Glutamatergic neuron (in vitro differentiated cells): ENCODE measurements around the gene EGR1. TPM values are rescaled to one million over a fixed set of nuclear protein-coding genes. Genes with fewer than 3 reads are reported as not detected.
"Not testable (repeated sequence)": the region's sequence is repeated elsewhere in the genome, so short reads cannot be mapped to it uniquely, and the experiment has no call there.

ENCODE experiments used
- DNase-seq: peaks from one replicate; pipeline ENCODE4 v3.0.0; 2022
- H3K27ac Mint-ChIP-seq: one replicate; pipeline ENCODE4 v1.8.0; 2020; ENCODE audit warnings: mild to moderate bottlenecking, mixed read lengths, inconsistent platforms; ENCODE audit not compliant: unreplicated experiment
- H3K27me3 Mint-ChIP-seq: one replicate; pipeline ENCODE4 v1.8.0; 2020; ENCODE audit warnings: mild to moderate bottlenecking, moderate library complexity, mixed read lengths, inconsistent platforms; ENCODE audit not compliant: unreplicated experiment
- H3K36me3 Mint-ChIP-seq: one replicate; pipeline ENCODE4 v1.8.0; 2020; ENCODE audit warnings: mild to moderate bottlenecking, mixed read lengths, inconsistent platforms; ENCODE audit not compliant: unreplicated experiment
- H3K4me1 Mint-ChIP-seq: one replicate; pipeline ENCODE4 v1.8.0; 2020; ENCODE audit warnings: mild to moderate bottlenecking, low read depth, mixed read lengths, inconsistent platforms; ENCODE audit not compliant: unreplicated experiment
- H3K4me3 Mint-ChIP-seq: one replicate; pipeline ENCODE4 v1.8.0; 2020; ENCODE audit warnings: mild to moderate bottlenecking, mixed read lengths, inconsistent platforms; ENCODE audit not compliant: unreplicated experiment
- H3K9me3 Mint-ChIP-seq: one replicate; pipeline ENCODE4 v1.8.0; 2020; ENCODE audit warnings: mild to moderate bottlenecking, moderate library complexity, mixed read lengths, inconsistent platforms; ENCODE audit not compliant: unreplicated experiment
- total RNA-seq: library from RNA; stranded (reverse); fragmentation: NEBNext Ultra II Directional; extraction: Animal tissue kit (Norgen Biotek cat#: 25700); gene quantifications from one replicate; pipeline ENCODE4 v1.2.1, GENCODE V29; 2021; ENCODE audit not compliant: unreplicated experiment
- TF ChIP-seq, protein P1 (sequence below): fragments of 200-600 bp; sonication (generic); IDR thresholded peaks from one replicate; pipeline ENCODE4 v1.5.0; 2021; ENCODE audit not compliant: partially characterized antibody, unreplicated experiment

EGR1 gene
- total RNA-seq, 1 donor from 2014 or later: 1.3 TPM

DNA sequence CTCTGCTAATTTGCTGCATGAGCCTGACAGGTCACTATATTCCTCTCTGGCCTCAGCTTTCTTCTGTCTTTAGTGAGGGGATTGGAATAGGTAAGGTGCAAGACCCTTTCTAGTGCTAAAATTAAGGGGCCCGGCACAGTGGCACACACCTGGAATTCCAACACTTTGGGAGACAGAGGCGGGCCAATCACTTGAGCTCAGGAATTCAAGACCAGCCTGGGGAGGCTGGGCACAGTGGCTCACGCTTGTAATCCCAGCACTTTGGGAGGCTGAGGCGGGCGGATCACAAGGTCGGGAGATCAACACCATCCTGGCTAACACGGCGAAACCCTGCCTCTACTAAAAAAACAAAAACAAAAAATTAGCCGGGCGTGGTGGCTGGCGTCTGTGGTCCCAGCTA, 37.2 kb downstream of the EGR1 start:
- Mint-ChIP-seq H3K27me3 (peaks cover 2% of the 10 kb centered on the region), H3K27ac (no peak overlapping the region), H3K9me3 (no peaks in the 10 kb centered on the region), H3K4me1 (no peaks in the 10 kb centered on the region), H3K4me3 (no peak overlapping the region), H3K36me3 (no peaks in the 10 kb centered on the region)
- TF ChIP-seq, protein P1, sequence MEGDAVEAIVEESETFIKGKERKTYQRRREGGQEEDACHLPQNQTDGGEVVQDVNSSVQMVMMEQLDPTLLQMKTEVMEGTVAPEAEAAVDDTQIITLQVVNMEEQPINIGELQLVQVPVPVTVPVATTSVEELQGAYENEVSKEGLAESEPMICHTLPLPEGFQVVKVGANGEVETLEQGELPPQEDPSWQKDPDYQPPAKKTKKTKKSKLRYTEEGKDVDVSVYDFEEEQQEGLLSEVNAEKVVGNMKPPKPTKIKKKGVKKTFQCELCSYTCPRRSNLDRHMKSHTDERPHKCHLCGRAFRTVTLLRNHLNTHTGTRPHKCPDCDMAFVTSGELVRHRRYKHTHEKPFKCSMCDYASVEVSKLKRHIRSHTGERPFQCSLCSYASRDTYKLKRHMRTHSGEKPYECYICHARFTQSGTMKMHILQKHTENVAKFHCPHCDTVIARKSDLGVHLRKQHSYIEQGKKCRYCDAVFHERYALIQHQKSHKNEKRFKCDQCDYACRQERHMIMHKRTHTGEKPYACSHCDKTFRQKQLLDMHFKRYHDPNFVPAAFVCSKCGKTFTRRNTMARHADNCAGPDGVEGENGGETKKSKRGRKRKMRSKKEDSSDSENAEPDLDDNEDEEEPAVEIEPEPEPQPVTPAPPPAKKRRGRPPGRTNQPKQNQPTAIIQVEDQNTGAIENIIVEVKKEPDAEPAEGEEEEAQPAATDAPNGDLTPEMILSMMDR: no peak
- DNase-seq: no peak

DNA sequence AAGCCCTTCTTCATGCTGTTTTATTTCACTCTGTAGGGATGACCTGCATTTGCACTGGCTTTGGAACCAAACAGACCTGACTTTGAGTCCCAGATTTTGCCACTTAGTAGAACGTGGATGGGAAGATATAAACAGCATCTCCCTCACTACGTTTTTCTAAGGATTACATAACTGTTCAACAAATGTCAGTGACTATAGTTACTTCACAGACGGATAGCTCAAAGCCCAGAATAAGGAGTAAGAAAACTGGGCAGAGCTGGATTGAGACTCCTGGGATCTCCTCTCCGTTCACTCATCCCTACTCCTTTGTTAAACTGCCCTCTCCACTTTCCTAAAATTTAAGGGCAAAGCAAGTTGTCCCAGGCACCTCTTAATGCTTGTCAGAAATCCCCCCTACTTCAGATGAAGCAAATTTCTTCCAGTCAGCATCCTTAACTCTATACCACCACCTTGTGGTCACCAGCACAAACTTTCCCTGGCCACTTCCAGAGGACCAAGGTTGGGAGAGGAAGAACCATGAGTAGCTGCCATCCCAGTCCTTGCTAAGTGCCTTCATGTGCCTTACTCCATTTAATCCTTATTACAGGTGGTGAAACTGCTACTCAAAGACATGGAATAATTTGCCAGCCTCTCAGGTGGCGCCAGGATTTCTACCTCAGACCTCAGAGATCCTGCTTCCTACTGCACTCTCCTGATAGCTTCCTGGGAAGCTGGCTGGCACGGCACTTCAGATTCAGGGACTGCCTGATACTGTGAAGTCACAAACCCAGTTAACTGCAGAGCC, 38.4 kb downstream of the EGR1 start:
- no peak overlapping the region for H3K27ac Mint-ChIP-seq
- TF ChIP-seq, protein P1: peak; percentile 69

DNA sequence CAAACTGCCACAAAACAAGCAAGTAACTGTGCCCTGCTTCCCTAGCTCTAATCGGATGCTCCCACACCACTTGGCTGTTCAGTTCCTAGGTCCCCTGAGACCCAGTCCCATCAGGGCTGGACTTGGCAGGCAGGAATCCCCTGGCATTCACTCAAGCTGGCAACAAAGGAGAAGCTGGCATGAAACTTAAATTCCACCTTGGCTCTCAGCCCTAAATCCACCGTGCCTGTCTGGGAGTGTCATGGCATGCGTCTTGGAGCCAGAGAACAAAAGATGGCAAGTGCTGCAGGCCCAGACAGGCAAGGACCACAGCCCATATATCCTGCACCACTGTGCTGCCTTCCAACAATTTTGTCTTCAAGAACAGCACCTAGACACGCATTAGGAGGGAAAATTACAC, 39.5 kb downstream of the EGR1 start:
- Mint-ChIP-seq H3K4me1 (no peaks in the 10 kb centered on the region), H3K27me3 (peaks cover 2% of the 10 kb centered on the region)

More for the DNA sequence above, 38.4 kb downstream of the EGR1 start:
- peaks cover 2% of the 10 kb centered on the region for H3K27me3 Mint-ChIP-seq
- H3K36me3 Mint-ChIP-seq: no peaks in the 10 kb centered on the region
- H3K9me3 Mint-ChIP-seq: no peaks in the 10 kb centered on the region
- DNase-seq: no peak
- no peak overlapping the region for H3K4me3 Mint-ChIP-seq
- H3K4me1 Mint-ChIP-seq: no peaks in the 10 kb centered on the region

DNA sequence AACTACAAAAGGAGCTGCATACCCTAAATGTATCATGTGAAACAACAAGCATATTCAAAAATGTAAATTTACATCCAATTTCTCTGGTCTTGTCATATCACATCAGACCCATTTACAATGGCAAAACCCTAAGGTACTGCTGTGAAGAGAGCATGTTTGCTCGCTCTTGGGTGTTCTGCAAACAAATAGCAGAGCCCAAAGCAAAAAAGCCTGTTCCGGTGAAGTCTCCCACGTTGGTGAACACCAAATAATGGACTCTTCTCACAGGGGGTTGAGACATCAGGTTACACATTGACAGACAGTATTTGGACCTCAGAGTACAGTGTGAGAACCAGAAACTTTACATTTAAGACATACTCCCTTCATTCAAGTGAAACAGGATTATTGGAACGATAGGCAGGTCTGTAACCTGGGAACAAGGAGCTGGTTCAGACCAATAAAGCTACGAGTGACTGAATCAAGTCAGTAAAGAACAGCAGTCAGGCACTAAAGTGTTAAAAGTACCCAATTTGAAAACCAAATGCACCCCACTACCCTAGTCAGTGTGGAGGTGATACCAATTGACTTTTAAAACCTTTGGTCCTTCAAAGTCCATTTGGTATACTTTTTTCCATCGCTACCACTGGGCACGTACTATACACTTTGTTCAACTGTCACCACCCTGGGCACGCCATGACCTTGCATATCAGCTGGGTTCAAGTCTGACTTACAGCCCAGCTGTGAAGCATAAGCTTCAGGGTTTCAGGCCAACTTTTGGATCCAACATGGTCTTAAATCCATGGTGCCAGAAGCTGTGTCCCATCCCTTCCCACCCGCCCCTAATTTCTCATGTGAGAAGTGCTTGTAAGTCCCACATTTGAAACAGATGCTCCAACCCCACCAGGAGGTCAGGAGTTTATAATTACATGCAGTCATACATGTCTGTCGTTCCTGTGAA, 41.4 kb downstream of the EGR1 start:
- DNase-seq: no peak
- no peaks in the 10 kb centered on the region for H3K4me1 Mint-ChIP-seq
- H3K9me3 Mint-ChIP-seq: no peaks in the 10 kb centered on the region
- TF ChIP-seq, protein P1: no peak
- H3K4me3 Mint-ChIP-seq: no peak overlapping the region
- H3K27me3 Mint-ChIP-seq: peaks cover 2% of the 10 kb centered on the region
- no peak overlapping the region for H3K27ac Mint-ChIP-seq
- H3K36me3 Mint-ChIP-seq: no peaks in the 10 kb centered on the region

More for the DNA sequence above, 39.5 kb downstream of the EGR1 start:
- TF ChIP-seq, protein P1: no peak
- H3K27ac Mint-ChIP-seq: peak overlapping the region; percentile 11
- no peaks in the 10 kb centered on the region for H3K9me3 Mint-ChIP-seq
- no peaks in the 10 kb centered on the region for H3K36me3 Mint-ChIP-seq
- no peak for DNase-seq
- no peak overlapping the region for H3K4me3 Mint-ChIP-seq

DNA sequence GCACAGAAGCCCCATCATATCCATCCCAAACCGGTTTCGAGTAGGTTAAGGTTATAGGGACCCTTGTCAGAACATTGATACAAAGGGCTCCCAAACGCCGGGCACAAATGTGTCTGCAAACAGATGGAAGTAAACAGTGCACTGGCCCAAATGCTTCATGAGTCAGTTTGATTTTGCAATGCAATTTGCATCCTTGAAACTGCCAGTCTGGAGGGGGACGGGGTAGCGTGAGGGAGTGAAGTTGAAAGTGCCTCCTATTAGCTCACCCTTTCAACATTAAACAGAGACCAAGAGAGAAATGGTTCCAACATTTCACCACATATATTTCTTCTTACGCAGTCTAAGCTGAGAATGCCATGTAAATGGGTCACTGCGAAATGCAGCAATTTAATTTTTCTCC, 42.2 kb downstream of the EGR1 start:
- not testable (repeated sequence) for H3K27me3 Mint-ChIP-seq, H3K4me3 Mint-ChIP-seq, H3K9me3 Mint-ChIP-seq, H3K4me1 Mint-ChIP-seq, H3K36me3 Mint-ChIP-seq, DNase-seq
- H3K27ac Mint-ChIP-seq: peak overlapping the region; percentile 25
